ENCODE results near the gene AKR1E2.
A peak's percentile ranks its signal among the peaks of the same experiment; 100 is the strongest.
"Not testable (repeated sequence)": the region's sequence is repeated elsewhere in the genome, so short reads cannot be mapped to it uniquely, and the experiment has no call there.

AKR1E2 gene

DNA sequence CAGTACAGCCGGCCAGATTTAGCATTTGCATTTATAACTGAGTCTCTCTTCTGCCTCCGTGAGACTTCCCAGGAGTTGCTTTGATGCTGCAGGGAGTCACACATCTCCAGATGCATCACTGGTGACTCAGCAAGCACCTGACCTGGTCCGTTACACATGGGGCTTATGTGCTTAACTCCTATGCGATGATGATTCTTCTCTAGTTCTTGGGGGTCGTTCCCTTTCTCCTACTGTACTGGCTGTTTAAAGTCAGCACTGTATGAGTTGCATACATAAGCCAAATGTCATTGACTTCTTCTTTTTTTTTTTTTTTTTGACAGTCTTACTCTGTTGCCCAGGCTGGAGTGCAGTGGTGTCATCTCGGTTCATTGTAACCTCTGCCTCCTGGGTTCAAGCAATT, 13.0 kb upstream of the AKR1E2 start:
- no peak overlapping the region for H3K4me3 ChIP-seq (ENCODE audit: low read depth, low read length)
- no peak overlapping the region for H3K18ac ChIP-seq (ENCODE audit: low read length)
- H3K14ac ChIP-seq (ENCODE audit: low read length): no peak overlapping the region
- no CpG with 5 or more reads among the region's 6 CpGs for WGBS (ENCODE audit: extremely low coverage, insufficient coverage, insufficient read length)
- H3K9me3 ChIP-seq (ENCODE audit: insufficient read depth, low read depth, low read length): no peaks in the 10 kb centered on the region
- no peak overlapping the region for H2AFZ ChIP-seq (ENCODE audit: insufficient read depth, low read length, poor library complexity)
- H4K12ac ChIP-seq (ENCODE audit: low read depth, low read length): no peak overlapping the region
- no peaks in the 10 kb centered on the region for H3K79me1 ChIP-seq (ENCODE audit: low read length)
- no peak overlapping the region for H3K27ac ChIP-seq (ENCODE audit: low read depth, low read length)
- H2BK120ac ChIP-seq (ENCODE audit: insufficient read depth, low read length, poor library complexity): no peak overlapping the region
- H3K4me1 ChIP-seq (ENCODE audit: control insufficient read depth in 1 of 2, insufficient read depth in 2 of 2, low read length in 2 of 2): no peaks in the 10 kb centered on the region
- H3K79me2 ChIP-seq (ENCODE audit: control insufficient read depth, insufficient read depth, low read length, poor library complexity): no peaks in the 10 kb centered on the region
- no peak overlapping the region for H2BK5ac ChIP-seq (ENCODE audit: low read depth, low read length, poor library complexity)
- H3K4me2 ChIP-seq (ENCODE audit: low read length): no peak overlapping the region
- DNase-seq: peak; percentile 45 to 65
- H2BK12ac ChIP-seq (ENCODE audit: low read length): no peak overlapping the region
- no peak overlapping the region for H4K91ac ChIP-seq (ENCODE audit: low read depth, low read length)
- H4K8ac ChIP-seq (ENCODE audit: low read depth, low read length): no peak overlapping the region
- H3K9ac ChIP-seq (ENCODE audit: low read length): no peak overlapping the region
- no peaks in the 10 kb centered on the region for H3K27me3 ChIP-seq (ENCODE audit: insufficient read depth, low read length)
- H3K36me3 ChIP-seq (ENCODE audit: control insufficient read depth in 1 of 2, insufficient read depth in 2 of 2, low read length in 2 of 2): no peaks in the 10 kb centered on the region
- no peak overlapping the region for H2AK5ac ChIP-seq (ENCODE audit: low read length)
- no peak overlapping the region for H3K4ac ChIP-seq (ENCODE audit: low read depth, low read length)
- H3K23ac ChIP-seq (ENCODE audit: low read length): no peak overlapping the region

DNA sequence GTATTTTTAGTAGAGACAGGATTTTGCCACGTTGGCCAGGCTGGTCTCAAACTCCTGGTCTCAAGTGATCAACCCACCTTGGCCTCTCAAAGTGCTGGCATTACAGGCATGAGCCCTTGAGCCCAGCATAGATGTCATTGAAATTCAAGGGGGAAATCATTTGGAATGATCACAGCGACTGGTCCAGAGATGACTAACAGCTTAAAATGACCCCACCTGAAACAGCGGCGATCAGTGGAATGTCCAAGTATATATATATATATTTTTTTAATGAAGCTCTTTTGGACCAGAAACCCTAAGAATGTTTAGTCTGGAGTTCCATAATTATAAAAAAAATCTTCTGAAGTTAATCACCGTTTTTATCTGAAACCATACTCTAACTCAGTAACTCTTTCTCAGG, 12.5 kb upstream of the AKR1E2 start:
- no peak overlapping the region for H2BK5ac ChIP-seq (ENCODE audit: low read depth, low read length, poor library complexity)
- no peak overlapping the region for H4K91ac ChIP-seq (ENCODE audit: low read depth, low read length)
- no peak overlapping the region for H3K14ac ChIP-seq (ENCODE audit: low read length)
- no peaks in the 10 kb centered on the region for H3K79me1 ChIP-seq (ENCODE audit: low read length)
- H2AK5ac ChIP-seq (ENCODE audit: low read length): no peak overlapping the region
- no peak overlapping the region for H3K4me2 ChIP-seq (ENCODE audit: low read length)
- H2BK12ac ChIP-seq (ENCODE audit: low read length): no peak overlapping the region
- no peaks in the 10 kb centered on the region for H3K36me3 ChIP-seq (ENCODE audit: control insufficient read depth in 1 of 2, insufficient read depth in 2 of 2, low read length in 2 of 2)
- no peaks in the 10 kb centered on the region for H3K4me1 ChIP-seq (ENCODE audit: control insufficient read depth in 1 of 2, insufficient read depth in 2 of 2, low read length in 2 of 2)
- H4K8ac ChIP-seq (ENCODE audit: low read depth, low read length): no peak overlapping the region
- no peak overlapping the region for H2BK120ac ChIP-seq (ENCODE audit: insufficient read depth, low read length, poor library complexity)
- H3K4ac ChIP-seq (ENCODE audit: low read depth, low read length): no peak overlapping the region
- H3K9me3 ChIP-seq (ENCODE audit: insufficient read depth, low read depth, low read length): no peaks in the 10 kb centered on the region
- H3K23ac ChIP-seq (ENCODE audit: low read length): no peak overlapping the region
- H3K18ac ChIP-seq (ENCODE audit: low read length): no peak overlapping the region
- no CpG with 5 or more reads among the region's 5 CpGs for WGBS (ENCODE audit: extremely low coverage, insufficient coverage, insufficient read length)
- no peaks in the 10 kb centered on the region for H3K79me2 ChIP-seq (ENCODE audit: control insufficient read depth, insufficient read depth, low read length, poor library complexity)
- no peaks in the 10 kb centered on the region for H3K27me3 ChIP-seq (ENCODE audit: insufficient read depth, low read length)
- no peak for DNase-seq
- H3K9ac ChIP-seq (ENCODE audit: low read length): no peak overlapping the region
- H4K12ac ChIP-seq (ENCODE audit: low read depth, low read length): no peak overlapping the region
- H3K4me3 ChIP-seq (ENCODE audit: low read depth, low read length): no peak overlapping the region
- H3K27ac ChIP-seq (ENCODE audit: low read depth, low read length): no peak overlapping the region
- H2AFZ ChIP-seq (ENCODE audit: insufficient read depth, low read length, poor library complexity): no peak overlapping the region

DNA sequence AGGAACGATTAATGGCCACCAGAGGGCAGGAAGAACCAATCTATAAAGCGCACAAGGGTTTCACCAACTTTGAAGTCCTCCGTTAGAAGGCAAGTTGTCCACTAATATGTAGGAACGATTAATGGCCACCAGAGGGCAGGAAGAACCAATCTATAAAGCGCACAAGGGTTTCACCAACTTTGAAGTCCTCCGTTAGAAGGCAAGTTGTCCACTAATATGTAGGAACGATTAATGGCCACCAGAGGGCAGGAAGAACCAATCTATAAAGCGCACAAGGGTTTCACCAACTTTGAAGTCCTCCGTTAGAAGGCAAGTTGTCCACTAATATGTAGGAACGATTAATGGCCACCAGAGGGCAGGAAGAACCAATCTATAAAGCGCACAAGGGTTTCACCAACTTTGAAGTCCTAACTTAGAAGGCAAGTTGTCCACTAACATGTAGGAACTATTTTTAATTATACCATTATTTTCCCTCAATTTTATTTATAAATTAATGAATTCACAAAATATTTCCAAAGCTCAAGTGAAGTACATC, 10.3 kb upstream of the AKR1E2 start:
- not testable (repeated sequence) for H3K4me2 ChIP-seq (ENCODE audit: low read length); H3K9ac ChIP-seq (ENCODE audit: low read length); H4K91ac ChIP-seq (ENCODE audit: low read depth, low read length); H2BK120ac ChIP-seq (ENCODE audit: insufficient read depth, low read length, poor library complexity); H4K12ac ChIP-seq (ENCODE audit: low read depth, low read length); H3K4ac ChIP-seq (ENCODE audit: low read depth, low read length); H2AK5ac ChIP-seq (ENCODE audit: low read length); H2BK5ac ChIP-seq (ENCODE audit: low read depth, low read length, poor library complexity); H3K4me3 ChIP-seq (ENCODE audit: low read depth, low read length); H3K18ac ChIP-seq (ENCODE audit: low read length); H3K23ac ChIP-seq (ENCODE audit: low read length); H3K36me3 ChIP-seq (ENCODE audit: control insufficient read depth in 1 of 2, insufficient read depth in 2 of 2, low read length in 2 of 2); H4K8ac ChIP-seq (ENCODE audit: low read depth, low read length); H3K27me3 ChIP-seq (ENCODE audit: insufficient read depth, low read length); H3K79me2 ChIP-seq (ENCODE audit: control insufficient read depth, insufficient read depth, low read length, poor library complexity); H3K27ac ChIP-seq (ENCODE audit: low read depth, low read length); H3K4me1 ChIP-seq (ENCODE audit: control insufficient read depth in 1 of 2, insufficient read depth in 2 of 2, low read length in 2 of 2); H3K9me3 ChIP-seq (ENCODE audit: insufficient read depth, low read depth, low read length); H2BK12ac ChIP-seq (ENCODE audit: low read length); H3K14ac ChIP-seq (ENCODE audit: low read length); H3K79me1 ChIP-seq (ENCODE audit: low read length); H2AFZ ChIP-seq (ENCODE audit: insufficient read depth, low read length, poor library complexity)
- WGBS (ENCODE audit: extremely low coverage, insufficient coverage, insufficient read length): no CpG with 5 or more reads among the region's 11 CpGs
- peak in 1 of 2 donors; percentile 33 for DNase-seq

DNA sequence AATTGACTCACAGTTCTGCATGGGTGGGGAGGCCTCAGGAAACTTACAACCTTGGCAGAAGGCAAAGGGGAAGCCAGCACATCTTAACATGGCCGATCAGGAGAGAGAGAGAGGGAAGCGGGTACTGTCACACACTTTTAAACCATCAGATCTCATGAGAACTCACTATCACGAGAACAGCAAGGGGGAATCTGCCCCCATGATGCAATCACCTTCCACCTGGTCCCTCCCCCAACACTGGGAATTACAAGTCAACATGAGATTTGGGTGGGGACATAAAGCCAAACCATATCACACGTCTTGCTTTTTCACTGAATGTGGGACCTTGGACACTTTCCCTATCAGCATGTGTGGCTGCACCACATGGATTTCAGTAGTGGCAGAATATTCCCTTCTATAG, 9.0 kb upstream of the AKR1E2 start:
- no peak overlapping the region for H3K18ac ChIP-seq (ENCODE audit: low read length)
- H3K14ac ChIP-seq (ENCODE audit: low read length): no peak overlapping the region
- H4K91ac ChIP-seq (ENCODE audit: low read depth, low read length): no peak overlapping the region
- no peak overlapping the region for H3K23ac ChIP-seq (ENCODE audit: low read length)
- no CpG with 5 or more reads among the region's 4 CpGs for WGBS (ENCODE audit: extremely low coverage, insufficient coverage, insufficient read length)
- no peaks in the 10 kb centered on the region for H3K79me1 ChIP-seq (ENCODE audit: low read length)
- H2AFZ ChIP-seq (ENCODE audit: insufficient read depth, low read length, poor library complexity): no peak overlapping the region
- no peaks in the 10 kb centered on the region for H3K27me3 ChIP-seq (ENCODE audit: insufficient read depth, low read length)
- H2BK5ac ChIP-seq (ENCODE audit: low read depth, low read length, poor library complexity): no peak overlapping the region
- no peak overlapping the region for H3K4me2 ChIP-seq (ENCODE audit: low read length)
- H4K8ac ChIP-seq (ENCODE audit: low read depth, low read length): no peak overlapping the region
- no peak overlapping the region for H3K27ac ChIP-seq (ENCODE audit: low read depth, low read length)
- H3K4ac ChIP-seq (ENCODE audit: low read depth, low read length): no peak overlapping the region
- no peak overlapping the region for H4K12ac ChIP-seq (ENCODE audit: low read depth, low read length)
- no peaks in the 10 kb centered on the region for H3K36me3 ChIP-seq (ENCODE audit: control insufficient read depth in 1 of 2, insufficient read depth in 2 of 2, low read length in 2 of 2)
- no peak overlapping the region for H3K9ac ChIP-seq (ENCODE audit: low read length)
- no peak overlapping the region for H2BK12ac ChIP-seq (ENCODE audit: low read length)
- H3K4me1 ChIP-seq (ENCODE audit: control insufficient read depth in 1 of 2, insufficient read depth in 2 of 2, low read length in 2 of 2): no peaks in the 10 kb centered on the region
- H2BK120ac ChIP-seq (ENCODE audit: insufficient read depth, low read length, poor library complexity): no peak overlapping the region
- no peak overlapping the region for H3K4me3 ChIP-seq (ENCODE audit: low read depth, low read length)
- H3K79me2 ChIP-seq (ENCODE audit: control insufficient read depth, insufficient read depth, low read length, poor library complexity): no peaks in the 10 kb centered on the region
- no peak for DNase-seq
- H3K9me3 ChIP-seq (ENCODE audit: insufficient read depth, low read depth, low read length): no peaks in the 10 kb centered on the region
- H2AK5ac ChIP-seq (ENCODE audit: low read length): no peak overlapping the region

Data from trophoblast cell (in vitro differentiated cells and primary cell).